HepG2 (cell line): ENCODE data around the gene SND1. TPM values are rescaled to one million over a fixed set of nuclear protein-coding genes. Genes with fewer than 3 reads are reported as not detected.
A peak's percentile ranks its signal among the peaks of the same experiment; 100 is the strongest.

Source experiments
- ATAC-seq: fragments of 200-7000 bp; cut with Tn5 transposase; 3 replicates; pipeline ENCODE4 v1.9.1; 2020; ENCODE audit warnings: mild to moderate bottlenecking, moderate library complexity
- BruUV-seq: library from RNA; stranded (reverse); fragments of 400-500 nt; replicated peaks from 2 replicates; lab custom pipeline; 2021; lab: Mats Ljungman, UMichigan
- CTCF ChIA-PET: fragments of 300-600 bp; formaldehyde crosslinking; extraction: SDS; loops from one replicate; lab custom pipeline; 2021; ENCODE audit warnings: low total read pairs, inconsistent platforms, low intra/inter-chr PET ratio; lab: Yijun Ruan, JAX
- POLR2A ChIA-PET: fragments of 350-600 bp; sonication (Branson Sonifier 250); formaldehyde crosslinking; loops from one replicate; lab custom pipeline; 2020; ENCODE audit warnings: antibody characterized with exemption, inconsistent platforms; lab: Yijun Ruan, JAX
- DNase-seq: peaks from one replicate; pipeline ENCODE4 v3.0.0-alpha.2; 2015; ENCODE audit warnings: low spot score
- FAIRE-seq: peaks from 3 replicates; lab custom pipeline; 2011; peaks lifted over from hg19 to GRCh38; lab: Jason Lieb, UNC
- H2AFZ ChIP-seq: one replicate; pipeline ENCODE4 v1.6.1; 2011; ENCODE audit warnings: low read length, inconsistent platforms
- H3K27ac ChIP-seq: fragments of 300-600 bp; 3 replicates; pipeline ENCODE4 v1.8.0; 2011; ENCODE audit warnings: mixed run types, mild to moderate bottlenecking, mixed read lengths, low read length, inconsistent platforms; ENCODE audit not compliant: insufficient read depth; ENCODE audit errors: extremely low read length
- H3K27me3 ChIP-seq, 2 experiments: fragments of 200-600 bp in 1 of 2; 2 replicates in 1 of 2; 3 replicates in 1 of 2; pipeline versions ENCODE4 v1.6.0 to v1.8.0; 2011; ENCODE audit warnings: low read length in 2 of 2, mild to moderate bottlenecking in 2 of 2, moderate library complexity in 2 of 2, inconsistent platforms in 1 of 2; ENCODE audit not compliant: insufficient read depth in 2 of 2, control insufficient read depth in 1 of 2
- H3K36me3 ChIP-seq, 2 experiments: fragments of 200-600 bp in 1 of 2; replicated peaks in 1 of 2; 2 replicates in 1 of 2; 3 replicates in 1 of 2; pipeline versions ENCODE4 v1.5.1 to v1.8.0; 2011; ENCODE audit warnings: low read length in 2 of 2, inconsistent platforms in 1 of 2; ENCODE audit not compliant: insufficient read depth in 2 of 2, control insufficient read depth in 1 of 2
- H3K4me1 ChIP-seq: 2 replicates; pipeline ENCODE4 v1.5.1; 2012; ENCODE audit warnings: low read length, inconsistent platforms; ENCODE audit not compliant: insufficient read depth
- H3K4me2 ChIP-seq: 2 replicates; pipeline ENCODE4 v1.6.0; 2011; ENCODE audit warnings: low read depth, low read length, inconsistent platforms
- H3K4me3 ChIP-seq, 3 experiments: fragments of 200-600 bp in 1 of 3; sonication (generic), shearing (Covaris generic) in 1 of 3; replicated peaks in 1 of 3; 2 replicates each; pipeline ENCODE4 v1.5.1; 2011 to 2016; ENCODE audit warnings: low read length in 3 of 3, inconsistent platforms in 2 of 3, low read depth in 2 of 3, mild to moderate bottlenecking in 2 of 3, control low read depth in 1 of 3, mixed read lengths in 1 of 3; ENCODE audit not compliant: insufficient read depth in 1 of 3
- H3K79me2 ChIP-seq: one replicate; pipeline ENCODE4 v1.6.1; 2011; ENCODE audit warnings: low read length, inconsistent platforms; ENCODE audit not compliant: insufficient read depth
- H3K9ac ChIP-seq: 2 replicates; pipeline ENCODE4 v1.6.0; 2011; ENCODE audit warnings: mild to moderate bottlenecking, low read depth, low read length, inconsistent platforms; ENCODE audit not compliant: insufficient read depth
- H3K9me3 ChIP-seq: 2 replicates; pipeline ENCODE4 v1.5.1; 2012; ENCODE audit warnings: mild to moderate bottlenecking, low read length
- H4K20me1 ChIP-seq: 2 replicates; pipeline ENCODE4 v1.6.0; 2011; ENCODE audit warnings: inconsistent platforms, mild to moderate bottlenecking, low read length, moderate library complexity; ENCODE audit not compliant: insufficient read depth
- ARNT ChIP-seq: fragments of 450-650 bp; IDR thresholded peaks from 2 replicates; pipeline ENCODE4 v1.6.1; 2017
- RBM22 ChIP-seq: fragments of 200-400 bp; formaldehyde crosslinking; optimal IDR thresholded peaks from 2 replicates; pipeline ENCODE3; 2017; ENCODE audit warnings: mild to moderate bottlenecking, low read length, moderate library complexity
- SMAD1 ChIP-seq: sonication (generic); formaldehyde crosslinking; IDR thresholded peaks from 2 replicates; pipeline ENCODE4 v1.4.0; 2020; ENCODE audit warnings: missing genetic modification reagents, low read depth, mild to moderate bottlenecking, borderline replicate concordance
- WGBS: methylation state at CpG from one replicate; pipeline ENCODE4 v1.1.6; 2017; ENCODE audit warnings: low lambda C conversion rate; 5-methylcytosine and 5-hydroxymethylcytosine counted together
- in situ Hi-C: cut with HindIII; loops from 2 replicates; pipeline ENCODE4 v1.10.0; 2017; ENCODE audit warnings: low pct_unique_long_range_greater_than_20kb; ENCODE audit not compliant: extremely low pct_ligation_motif_present
- intact Hi-C: fragments of 100-400 bp; cut with micrococcal nuclease; formaldehyde crosslinking; loops from one replicate; pipeline ENCODE4 v1.10.0; 2022; ENCODE audit not compliant: unreplicated experiment
- polyA plus RNA-seq, 8 experiments: library from polyadenylated mRNA; depleted of rRNA in 3 of 8; stranded (reverse) in 7 of 8; unstranded in 1 of 8; fragments of >200 nt; fragmentation: Illumina TruSeq in 4 of 8; extraction: Trizol in 4 of 8; gene quantifications; 2 replicates each; pipeline versions ENCODE4 v1.2.1 to v1.2.3, GENCODE V29; 2011 to 2016; ENCODE audit warnings: low read depth in 4 of 8, missing spikeins in 1 of 8, mixed read lengths in 1 of 8; ENCODE audit not compliant: insufficient read depth in 1 of 8
- total RNA-seq, 5 experiments: library from RNA; depleted of rRNA; stranded (reverse); fragments of >200 nt; fragmentation: Illumina TruSeq; extraction: Trizol; gene quantifications; 2 replicates each; pipeline ENCODE4 v1.2.3, GENCODE V29; 2016; ENCODE audit warnings: low read depth in 1 of 5

SND1 gene
- total and polyA plus RNA-seq, 2 of the 13 experiments (the other 11 are each of a cell fraction or from before 2014, with no cell fraction given) = 110 to 182 TPM

- CTCF ChIA-PET = no interaction called here
- in situ Hi-C loops = no loop called here
- Histone ChIP-seq H3K4me3 (no peak overlapping the region), H3K27ac (no peak overlapping the region), H3K4me2 (no peak overlapping the region), H3K4me1 (peaks cover 22% of the 10 kb centered on the region), H3K9me3 (no peaks in the 10 kb centered on the region), H3K27me3 (no peaks in the 10 kb centered on the region), H3K36me3 (peaks cover 46 to 87% of the 10 kb centered on the region in 2 experiments), H2AFZ (no peak overlapping the region), H3K79me2 (no peaks in the 10 kb centered on the region), H3K9ac (no peak overlapping the region), H4K20me1 (peaks cover 3% of the 10 kb centered on the region; the same call in 1 of the 2 replicates)
- WGBS = no CpG with 5 or more reads among the region's 10 CpGs
- POLR2A ChIA-PET = no interaction called here
- BruUV-seq = no TSS peak
- no peak for DNase-seq
- no peak for ATAC-seq
- intact Hi-C loops = no loop called here
- no peak for FAIRE-seq
- TF ChIP-seq RBM22 (peak; percentile 69), SMAD1 (CRISPR knock-in tag) (no peak)
- TF ChIP-seq, all 625 proteins: peak for 1
Measured at GRCh38 chr7:128084896-128085608, 433.1 kb downstream of the SND1 start.

GRCh38 chr7:128090492-128090891 is 438.5 kb downstream of the SND1 start:
- FAIRE-seq (no peak), DNase-seq (no peak)
- H3K4me3 ChIP-seq = no peak overlapping the region
- no peak overlapping the region for H3K27ac ChIP-seq
- H3K9ac ChIP-seq = no peak overlapping the region
- no peaks in the 10 kb centered on the region for H3K27me3 ChIP-seq
- H4K20me1 ChIP-seq = 0 out of 2 replicates have a peak, but pooled peaks cover 3% of the 10 kb centered on the region
- CTCF ChIA-PET = no interaction called here
- no TSS peak for BruUV-seq
- 91% methylated on average over 10 of the region's 10 CpGs for WGBS
- H2AFZ ChIP-seq = no peak overlapping the region
- H3K4me1 ChIP-seq = peaks cover 22% of the 10 kb centered on the region
- TF ChIP-seq ARNT = no peak
- TF ChIP-seq, all 625 proteins: peak for 0
- ATAC-seq = no peak
- Histone ChIP-seq H3K36me3 (peaks cover 30 to 79% of the 10 kb centered on the region in 2 experiments), H3K79me2 (no peaks in the 10 kb centered on the region), H3K4me2 (no peak overlapping the region), H3K9me3 (no peaks in the 10 kb centered on the region)
- intact Hi-C loops (no loop called here), in situ Hi-C loops (no loop called here)
- POLR2A ChIA-PET = no interaction called here
